Brain microvascular endothelial cell (primary cell): ENCODE results near the gene WFDC6.

Source experiments
- DNase-seq: peaks from one replicate; pipeline ENCODE4 v3.0.0-alpha.2; 2020
- H3K27ac ChIP-seq: fragments of 250-450 bp; sonication (Bioruptor Pico); 2 replicates; pipeline ENCODE4 v1.5.1; 2020; ENCODE audit warnings: mild to moderate bottlenecking, moderate library complexity
- H3K27me3 ChIP-seq: fragments of 250-450 bp; sonication (Bioruptor Pico); replicated peaks from 2 replicates; pipeline ENCODE4 v1.5.1; 2020; ENCODE audit warnings: mild to moderate bottlenecking
- H3K36me3 ChIP-seq: fragments of 250-450 bp; sonication (Bioruptor Pico); replicated peaks from 2 replicates; pipeline ENCODE4 v1.5.1; 2020; ENCODE audit warnings: mild to moderate bottlenecking
- H3K4me3 ChIP-seq: 2 replicates; pipeline ENCODE4 v1.5.1; 2011; ENCODE audit warnings: low read depth, mild to moderate bottlenecking, control low read depth, low read length, moderate library complexity
- CTCF ChIP-seq: IDR thresholded peaks from 2 replicates; pipeline ENCODE4 v1.5.1; 2011; ENCODE audit warnings: low read depth, mild to moderate bottlenecking, moderate library complexity, low read length, control low read depth, inconsistent platforms; ENCODE audit errors: missing control alignments
- in situ Hi-C: cut with HindIII; loops from 2 replicates; pipeline ENCODE4 v1.10.0; 2017; ENCODE audit warnings: low sequenced_read_pairs, low pct_ligation_motif_present

WFDC6 gene

GRCh38 chr20:45495501-45495941 is 43.8 kb downstream of the WFDC6 start:
- TF ChIP-seq CTCF: no peak
- in situ Hi-C loops: no loop called here
- DNase-seq: no peak
- H3K27me3 ChIP-seq: no peaks in the 10 kb centered on the region
- no peak overlapping the region for H3K27ac ChIP-seq
- H3K4me3 ChIP-seq: no peak overlapping the region
- no peaks in the 10 kb centered on the region for H3K36me3 ChIP-seq

DNA sequence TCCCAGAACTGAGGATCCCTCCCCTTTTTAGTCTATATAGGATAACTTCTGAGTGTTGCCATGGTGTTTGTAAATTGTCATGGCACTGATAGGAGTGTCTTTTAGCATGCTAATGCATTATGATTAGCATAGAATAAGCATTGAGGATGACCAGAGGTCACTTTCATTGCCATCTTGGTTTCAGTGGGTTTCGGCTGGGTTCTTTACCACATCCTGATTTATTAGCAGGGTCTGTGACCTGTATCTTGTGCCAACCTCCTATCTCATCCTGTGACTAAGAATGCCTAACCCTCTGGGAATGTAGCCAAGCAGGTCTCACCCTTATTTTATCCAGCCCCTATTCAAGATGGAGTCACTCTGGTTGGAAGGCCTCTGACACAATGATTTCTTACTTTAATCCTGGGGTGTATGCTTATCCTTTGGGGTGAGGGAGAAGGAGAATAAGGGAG is 50.2 kb downstream of the WFDC6 start:
- H3K4me3 ChIP-seq: no peak overlapping the region
- no peaks in the 10 kb centered on the region for H3K36me3 ChIP-seq
- no peak for TF ChIP-seq CTCF
- no peak overlapping the region for H3K27ac ChIP-seq
- in situ Hi-C loops: no loop called here
- peaks cover 6% of the 10 kb centered on the region for H3K27me3 ChIP-seq
- DNase-seq: no peak

DNA sequence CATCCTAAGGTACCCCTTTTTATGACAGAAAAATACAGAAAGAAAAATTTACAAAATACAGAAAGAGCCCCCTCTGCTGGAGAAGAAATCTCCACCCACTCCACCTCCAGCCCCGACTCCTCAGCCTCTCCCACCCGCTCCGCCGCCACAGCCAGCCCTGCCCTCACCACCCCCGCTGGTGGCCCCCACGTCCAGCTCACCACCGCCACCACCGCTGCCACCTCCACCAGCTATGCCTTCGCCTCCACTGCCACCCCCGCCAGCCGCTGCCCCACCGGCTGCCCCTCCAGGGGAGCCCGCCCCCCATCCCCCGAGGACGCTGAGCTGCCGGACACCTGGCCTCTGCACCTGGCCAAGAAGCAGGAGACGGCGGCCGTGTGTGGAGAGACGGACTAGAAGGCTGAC is 52.0 kb downstream of the WFDC6 start:
- H3K4me3 ChIP-seq: no peak overlapping the region
- peak; percentile 11 for TF ChIP-seq CTCF
- in situ Hi-C loops: no loop called here
- no peaks in the 10 kb centered on the region for H3K36me3 ChIP-seq
- no peak for DNase-seq
- H3K27ac ChIP-seq: no peak overlapping the region
- H3K27me3 ChIP-seq: peaks cover 6% of the 10 kb centered on the region

- Histone ChIP-seq H3K27ac (no peak overlapping the region), H3K27me3 (peaks cover 6% of the 10 kb centered on the region), H3K4me3 (no peak overlapping the region), H3K36me3 (no peaks in the 10 kb centered on the region)
- DNase-seq: no peak
- in situ Hi-C loops: no loop called here
- TF ChIP-seq CTCF: no peak
Measured at GRCh38 chr20:45485388-45485787, 53.9 kb downstream of the WFDC6 start.

GRCh38 chr20:45484676-45485075 is 54.6 kb downstream of the WFDC6 start:
- H3K4me3 ChIP-seq: no peak overlapping the region

More at GRCh38 chr20:45484676-45485075, 54.6 kb downstream of the WFDC6 start:
- DNase-seq: no peak
- in situ Hi-C loops: no loop called here
- Histone ChIP-seq H3K27me3 (peaks cover 6% of the 10 kb centered on the region), H3K27ac (no peak overlapping the region), H3K36me3 (no peaks in the 10 kb centered on the region)
- no peak for TF ChIP-seq CTCF
